GM12891 (cell line): ENCODE results near the gene NCKAP5.
"Not testable (repeated sequence)": the region's sequence is repeated elsewhere in the genome, so short reads cannot be mapped to it uniquely, and the experiment has no call there.

Experiments
- DNase-seq: peaks from one replicate; pipeline ENCODE4 v3.0.0; 2011; ENCODE audit warnings: low spot score; ENCODE audit not compliant: insufficient read length
- FAIRE-seq: peaks from 2 replicates; lab custom pipeline; 2011; peaks lifted over from hg19 to GRCh38; lab: Jason Lieb, UNC
- PAX5 ChIP-seq: IDR thresholded peaks from 2 replicates; pipeline ENCODE4 v1.6.1; 2011; ENCODE audit warnings: low read length, moderate library complexity, mild to moderate bottlenecking; ENCODE audit not compliant: insufficient read depth, severe bottlenecking
- POLR2A ChIP-seq: IDR thresholded peaks from 2 replicates; pipeline ENCODE4 v1.6.1; 2011; ENCODE audit warnings: low read depth, low read length, control low read depth
- POLR2AphosphoS5 ChIP-seq: IDR thresholded peaks from 2 replicates; pipeline ENCODE4 v1.6.1; 2011; ENCODE audit warnings: low read depth, low read length, control low read depth
- POU2F2 ChIP-seq: IDR thresholded peaks from 2 replicates; pipeline ENCODE4 v1.6.1; 2011; ENCODE audit warnings: low read depth, mild to moderate bottlenecking, control low read depth, low read length, moderate library complexity
- SPI1 ChIP-seq: IDR thresholded peaks from 2 replicates; pipeline ENCODE4 v1.6.1; 2011; ENCODE audit warnings: low read depth, low read length, control low read depth
- TAF1 ChIP-seq: IDR thresholded peaks from 2 replicates; pipeline ENCODE4 v1.6.1; 2011; ENCODE audit warnings: low read depth, low read length, control low read depth

NCKAP5 gene

GRCh38 chr2:132824716-132825115 is 743.5 kb downstream of the NCKAP5 start:
- DNase-seq: no peak
- TF ChIP-seq POLR2AphosphoS5 (no peak), PAX5 (no peak), POU2F2 (no peak)
- no peak for FAIRE-seq

GRCh38 chr2:132816234-132816633 is 752.0 kb downstream of the NCKAP5 start:
- FAIRE-seq: no peak
- TF ChIP-seq POU2F2: no peak
- no peak for DNase-seq

GRCh38 chr2:132815516-132815915 is 752.7 kb downstream of the NCKAP5 start:
- no peak for FAIRE-seq
- TF ChIP-seq TAF1 (no peak), PAX5 (no peak), POU2F2 (no peak), POLR2A (no peak), SPI1 (no peak), POLR2AphosphoS5 (no peak)
- no peak for DNase-seq

GRCh38 chr2:132814651-132815050 is 753.6 kb downstream of the NCKAP5 start:
- no peak for FAIRE-seq
- TF ChIP-seq SPI1 (no peak), PAX5 (no peak)
- DNase-seq: no peak

GRCh38 chr2:132813422-132813821 is 754.8 kb downstream of the NCKAP5 start:
- DNase-seq (no peak), FAIRE-seq (no peak)
- TF ChIP-seq TAF1: no peak
- TF ChIP-seq POLR2A: no peak
- TF ChIP-seq PAX5: no peak
- no peak for TF ChIP-seq POU2F2
- TF ChIP-seq SPI1: no peak
- TF ChIP-seq POLR2AphosphoS5: no peak

- no peak for FAIRE-seq
Observed at GRCh38 chr2:132811148-132811915, 756.9 kb downstream of the NCKAP5 start.

GRCh38 chr2:132809962-132810361 is 758.3 kb downstream of the NCKAP5 start:
- not testable (repeated sequence) for FAIRE-seq, DNase-seq

More at GRCh38 chr2:132811148-132811915, 756.9 kb downstream of the NCKAP5 start:
- DNase-seq: no peak
- TF ChIP-seq POLR2A (no peak), PAX5 (no peak), POU2F2 (no peak), SPI1 (no peak), TAF1 (no peak), POLR2AphosphoS5 (no peak)

GRCh38 chr2:132804051-132804450 is 764.2 kb downstream of the NCKAP5 start:
- DNase-seq (no peak), FAIRE-seq (no peak)
- TF ChIP-seq PAX5 (no peak), POLR2AphosphoS5 (no peak), TAF1 (no peak), SPI1 (no peak), POU2F2 (no peak), POLR2A (no peak)

- no peak for TF ChIP-seq TAF1
- DNase-seq (no peak), FAIRE-seq (no peak)
Observed at GRCh38 chr2:132798341-132798740, 769.9 kb downstream of the NCKAP5 start.

GRCh38 chr2:132797556-132797955 is 770.7 kb downstream of the NCKAP5 start:
- no peak for FAIRE-seq
- no peak for DNase-seq
- no peak for TF ChIP-seq POLR2A

- DNase-seq (no peak), FAIRE-seq (no peak)
- TF ChIP-seq PAX5 (no peak), POLR2AphosphoS5 (no peak), POU2F2 (no peak), POLR2A (no peak), SPI1 (no peak), TAF1 (no peak)
Observed at GRCh38 chr2:132797071-132797470, 771.2 kb downstream of the NCKAP5 start.
